Neural progenitor cell (in vitro differentiated cells): ENCODE measurements around the gene MPRIP. TPM values are rescaled to one million over a fixed set of nuclear protein-coding genes. Genes with fewer than 3 reads are reported as not detected.

Experiments
- DNase-seq: peaks from one replicate; pipeline ENCODE4 v3.0.0-alpha.2; 2016; ENCODE audit warnings: low spot score
- H2AFZ ChIP-seq: fragments of 200-600 bp; sonication (generic); replicated peaks from 2 replicates; pipeline ENCODE4 v1.6.1; 2016; ENCODE audit warnings: antibody characterized with exemption
- H3F3A ChIP-seq: fragments of 200-600 bp; sonication (generic); 2 replicates; pipeline ENCODE4 v1.6.1; 2016; ENCODE audit warnings: antibody characterized with exemption, low read depth
- H3K27ac ChIP-seq: fragments of 200-600 bp; sonication (generic); 2 replicates; pipeline ENCODE4 v1.5.1; 2016; ENCODE audit warnings: mild to moderate bottlenecking
- H3K27me3 ChIP-seq: fragments of 200-600 bp; sonication (generic); 2 replicates; pipeline ENCODE4 v1.6.1; 2016; ENCODE audit warnings: mild to moderate bottlenecking, moderate library complexity
- H3K36me3 ChIP-seq: fragments of 200-600 bp; sonication (generic); 2 replicates; pipeline ENCODE4 v1.5.1; 2016
- H3K4me1 ChIP-seq: fragments of 200-600 bp; sonication (generic); 2 replicates; pipeline ENCODE4 v1.6.1; 2016; ENCODE audit warnings: mixed run types
- H3K4me2 ChIP-seq: fragments of 200-600 bp; sonication (generic); 2 replicates; pipeline ENCODE4 v1.6.1; 2016
- H3K4me3 ChIP-seq: fragments of 200-600 bp; sonication (generic); 2 replicates; pipeline ENCODE4 v1.5.1; 2016
- H3K79me2 ChIP-seq: fragments of 200-600 bp; sonication (generic); 2 replicates; pipeline ENCODE4 v1.6.1; 2016; ENCODE audit warnings: low read depth
- H3K9ac ChIP-seq: fragments of 200-600 bp; sonication (generic); 2 replicates; pipeline ENCODE4 v1.6.1; 2016
- H3K9me3 ChIP-seq: fragments of 200-600 bp; sonication (generic); 2 replicates; pipeline ENCODE4 v1.5.1; 2016; ENCODE audit warnings: low read depth
- H4K20me1 ChIP-seq: fragments of 200-600 bp; sonication (generic); 2 replicates; pipeline ENCODE4 v1.6.1; 2016; ENCODE audit warnings: low read depth
- H3K27ac Mint-ChIP-seq: 3 replicates; pipeline ENCODE4 v1.8.0; 2021; ENCODE audit warnings: mixed read lengths
- H3K27me3 Mint-ChIP-seq: 2 replicates; pipeline ENCODE4 v1.8.0; 2022; ENCODE audit warnings: low read depth, mild to moderate bottlenecking, inconsistent platforms, moderate library complexity, mixed read lengths; ENCODE audit not compliant: insufficient read depth
- H3K36me3 Mint-ChIP-seq: 3 replicates; pipeline ENCODE4 v1.8.0; 2021; ENCODE audit warnings: mixed read lengths
- H3K4me1 Mint-ChIP-seq: 3 replicates; pipeline ENCODE4 v1.8.0; 2021; ENCODE audit warnings: mixed read lengths
- H3K4me3 Mint-ChIP-seq: 3 replicates; pipeline ENCODE4 v1.8.0; 2021; ENCODE audit warnings: mild to moderate bottlenecking, moderate library complexity, mixed read lengths
- H3K9me3 Mint-ChIP-seq: 3 replicates; pipeline ENCODE4 v1.8.0; 2020; ENCODE audit warnings: mixed read lengths
- EZH2 ChIP-seq: fragments of 200-600 bp; sonication (generic); IDR thresholded peaks from 2 replicates; pipeline ENCODE4 v1.6.1; 2017; ENCODE audit warnings: antibody characterized with exemption, mild to moderate bottlenecking, moderate library complexity
- EZH2phosphoT487 ChIP-seq: fragments of 200-600 bp; sonication (generic); IDR thresholded peaks from 2 replicates; pipeline ENCODE4 v1.6.1; 2017; ENCODE audit warnings: antibody characterized with exemption
- total RNA-seq: library from RNA; depleted of rRNA; stranded (reverse); fragments of >200 nt; gene quantifications from 2 replicates; pipeline ENCODE4 v1.2.3, GENCODE V29; 2015; ENCODE audit warnings: low replicate concordance
- TF ChIP-seq, protein P1 (sequence below): fragments of 200-600 bp; sonication (generic); IDR thresholded peaks from 2 replicates; pipeline ENCODE4 v1.5.1; 2017; ENCODE audit warnings: antibody characterized with exemption, mild to moderate bottlenecking

The MPRIP gene
- total RNA-seq, 1 donor from 2014 or later = 42.1 TPM

DNA sequence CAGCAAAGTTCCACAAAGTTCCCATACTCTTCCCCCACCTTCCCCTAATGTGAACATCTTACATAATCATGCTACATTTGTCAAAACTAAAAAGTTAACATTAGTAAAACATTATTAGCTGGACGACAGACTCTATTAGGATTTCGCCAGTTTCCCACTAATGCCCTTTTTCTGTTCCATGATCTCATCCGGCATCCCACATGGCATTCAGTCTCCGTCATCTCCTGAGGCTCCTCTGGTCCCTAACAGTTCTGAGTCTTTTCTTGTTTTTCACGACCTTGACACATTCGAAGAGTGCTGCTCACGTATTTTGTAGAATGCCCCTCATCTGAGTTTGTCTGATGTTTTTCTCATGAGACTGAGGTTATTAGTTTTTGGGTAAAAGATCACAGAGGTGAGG lies 8.8 kb upstream of the MPRIP start:
- Histone ChIP-seq H3K27ac (no peak overlapping the region), H3K4me3 (no peak overlapping the region), H3K4me1 (peaks cover 15% of the 10 kb centered on the region), H3K9me3 (no peaks in the 10 kb centered on the region), H3K27me3 (no peaks in the 10 kb centered on the region), H2AFZ (no peak overlapping the region), H3K79me2 (no peaks in the 10 kb centered on the region), H3K9ac (no peak overlapping the region), H3F3A (no peaks in the 10 kb centered on the region), H3K36me3 (no peaks in the 10 kb centered on the region), H4K20me1 (no peaks in the 10 kb centered on the region), H3K4me2 (no peak overlapping the region)
- Mint-ChIP-seq H3K27me3 (peaks cover 21% of the 10 kb centered on the region), H3K4me3 (no peak overlapping the region), H3K36me3 (no peaks in the 10 kb centered on the region), H3K9me3 (no peaks in the 10 kb centered on the region), H3K27ac (peak overlapping the region; percentile 3), H3K4me1 (peaks cover 43% of the 10 kb centered on the region)
- no peak for DNase-seq
- TF ChIP-seq EZH2phosphoT487 (no peak), EZH2 (no peak)
- TF ChIP-seq, protein P1, sequence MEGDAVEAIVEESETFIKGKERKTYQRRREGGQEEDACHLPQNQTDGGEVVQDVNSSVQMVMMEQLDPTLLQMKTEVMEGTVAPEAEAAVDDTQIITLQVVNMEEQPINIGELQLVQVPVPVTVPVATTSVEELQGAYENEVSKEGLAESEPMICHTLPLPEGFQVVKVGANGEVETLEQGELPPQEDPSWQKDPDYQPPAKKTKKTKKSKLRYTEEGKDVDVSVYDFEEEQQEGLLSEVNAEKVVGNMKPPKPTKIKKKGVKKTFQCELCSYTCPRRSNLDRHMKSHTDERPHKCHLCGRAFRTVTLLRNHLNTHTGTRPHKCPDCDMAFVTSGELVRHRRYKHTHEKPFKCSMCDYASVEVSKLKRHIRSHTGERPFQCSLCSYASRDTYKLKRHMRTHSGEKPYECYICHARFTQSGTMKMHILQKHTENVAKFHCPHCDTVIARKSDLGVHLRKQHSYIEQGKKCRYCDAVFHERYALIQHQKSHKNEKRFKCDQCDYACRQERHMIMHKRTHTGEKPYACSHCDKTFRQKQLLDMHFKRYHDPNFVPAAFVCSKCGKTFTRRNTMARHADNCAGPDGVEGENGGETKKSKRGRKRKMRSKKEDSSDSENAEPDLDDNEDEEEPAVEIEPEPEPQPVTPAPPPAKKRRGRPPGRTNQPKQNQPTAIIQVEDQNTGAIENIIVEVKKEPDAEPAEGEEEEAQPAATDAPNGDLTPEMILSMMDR = no peak

DNA sequence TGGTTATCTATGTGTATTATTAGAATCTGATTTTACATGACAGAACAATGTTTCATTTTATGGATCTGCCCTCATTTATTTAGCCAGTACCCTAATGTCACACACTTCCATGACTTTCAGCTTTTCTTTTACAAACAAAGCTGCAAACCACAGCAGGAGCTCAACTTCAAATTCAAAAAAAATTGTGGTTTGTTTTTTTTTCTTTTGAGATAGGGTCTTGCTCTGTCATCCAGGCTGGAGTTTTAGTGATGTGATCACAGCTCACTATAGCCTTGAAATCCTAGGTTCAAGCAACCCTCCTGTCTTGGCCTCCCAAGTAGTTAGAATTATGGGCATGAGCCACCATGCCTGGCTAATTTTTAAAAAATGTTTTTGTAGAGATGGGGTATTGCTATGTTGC lies 8.2 kb upstream of the MPRIP start:
- Mint-ChIP-seq H3K4me1 (peaks cover 38% of the 10 kb centered on the region), H3K4me3 (no peak overlapping the region), H3K36me3 (no peaks in the 10 kb centered on the region), H3K27ac (no peak overlapping the region), H3K27me3 (peaks cover 23% of the 10 kb centered on the region), H3K9me3 (no peaks in the 10 kb centered on the region)
- Histone ChIP-seq H3K4me2 (no peak overlapping the region), H2AFZ (no peak overlapping the region), H3K4me3 (no peak overlapping the region), H3K27ac (no peak overlapping the region), H4K20me1 (no peaks in the 10 kb centered on the region), H3K9ac (no peak overlapping the region), H3K4me1 (peaks cover 11% of the 10 kb centered on the region), H3K79me2 (no peaks in the 10 kb centered on the region), H3K9me3 (no peaks in the 10 kb centered on the region), H3K27me3 (no peaks in the 10 kb centered on the region), H3K36me3 (no peaks in the 10 kb centered on the region), H3F3A (no peaks in the 10 kb centered on the region)
- no peak for DNase-seq
- TF ChIP-seq EZH2phosphoT487 (no peak), EZH2 (no peak)
- TF ChIP-seq, protein P1 = no peak

DNA sequence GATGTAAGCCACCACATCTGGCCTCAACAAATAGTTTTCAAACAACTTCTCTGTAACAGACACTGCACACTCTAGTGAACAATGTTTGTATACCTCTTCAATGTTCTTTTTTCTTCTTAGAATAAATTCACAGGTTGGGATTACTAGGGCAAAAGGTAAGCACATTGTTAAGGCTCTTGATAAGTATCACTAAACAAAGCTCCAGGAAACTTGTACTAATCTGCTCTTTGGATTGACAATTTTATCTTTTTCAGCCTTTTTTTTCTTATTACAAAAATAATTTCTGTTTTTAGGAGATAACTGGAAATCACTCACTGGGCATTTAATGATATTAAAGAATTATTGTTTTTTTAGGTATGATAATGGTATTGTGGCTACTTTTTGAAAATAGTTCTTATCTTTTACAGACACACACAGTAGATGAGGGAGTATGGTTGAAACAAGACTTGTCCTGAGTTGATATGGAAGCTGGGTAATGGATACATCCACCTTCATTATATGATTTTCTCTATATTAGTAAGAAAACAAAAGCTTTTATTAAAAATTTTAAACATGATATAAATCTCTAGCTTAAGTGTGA lies 7.7 kb upstream of the MPRIP start:
- Histone ChIP-seq H3K27ac (no peak overlapping the region), H2AFZ (no peak overlapping the region), H3K79me2 (no peaks in the 10 kb centered on the region), H3K4me3 (no peak overlapping the region), H3K27me3 (no peaks in the 10 kb centered on the region), H3K36me3 (no peaks in the 10 kb centered on the region), H4K20me1 (no peaks in the 10 kb centered on the region), H3K9me3 (no peaks in the 10 kb centered on the region), H3K4me1 (peaks cover 7% of the 10 kb centered on the region), H3F3A (no peaks in the 10 kb centered on the region), H3K4me2 (no peak overlapping the region), H3K9ac (no peak overlapping the region)
- H3K27me3 Mint-ChIP-seq = peaks cover 21% of the 10 kb centered on the region
- H3K9me3 Mint-ChIP-seq = no peaks in the 10 kb centered on the region
- no peak overlapping the region for H3K4me3 Mint-ChIP-seq
- peaks cover 35% of the 10 kb centered on the region for H3K4me1 Mint-ChIP-seq
- H3K27ac Mint-ChIP-seq = no peak overlapping the region
- no peak for DNase-seq
- TF ChIP-seq EZH2phosphoT487 (no peak), EZH2 (no peak)
- TF ChIP-seq, protein P1 = no peak
- no peaks in the 10 kb centered on the region for H3K36me3 Mint-ChIP-seq
